GM21825 (cell line): Measurements from ENCODE around the gene PRXL2A.

ENCODE experiments used
- ATAC-seq: cut with Tn5 transposase; IDR thresholded peaks from one replicate; pipeline ENCODE4 v1.9.1; 2021; ENCODE audit warnings: mild to moderate bottlenecking, moderate library complexity; ENCODE audit not compliant: unreplicated experiment

The PRXL2A gene

GRCh38 chr10:80460399-80461207 is 52.3 kb downstream of the PRXL2A start:
- ATAC-seq: no peak

- ATAC-seq: no peak
Observed at GRCh38 chr10:80461208-80462183, 53.1 kb downstream of the PRXL2A start.

DNA sequence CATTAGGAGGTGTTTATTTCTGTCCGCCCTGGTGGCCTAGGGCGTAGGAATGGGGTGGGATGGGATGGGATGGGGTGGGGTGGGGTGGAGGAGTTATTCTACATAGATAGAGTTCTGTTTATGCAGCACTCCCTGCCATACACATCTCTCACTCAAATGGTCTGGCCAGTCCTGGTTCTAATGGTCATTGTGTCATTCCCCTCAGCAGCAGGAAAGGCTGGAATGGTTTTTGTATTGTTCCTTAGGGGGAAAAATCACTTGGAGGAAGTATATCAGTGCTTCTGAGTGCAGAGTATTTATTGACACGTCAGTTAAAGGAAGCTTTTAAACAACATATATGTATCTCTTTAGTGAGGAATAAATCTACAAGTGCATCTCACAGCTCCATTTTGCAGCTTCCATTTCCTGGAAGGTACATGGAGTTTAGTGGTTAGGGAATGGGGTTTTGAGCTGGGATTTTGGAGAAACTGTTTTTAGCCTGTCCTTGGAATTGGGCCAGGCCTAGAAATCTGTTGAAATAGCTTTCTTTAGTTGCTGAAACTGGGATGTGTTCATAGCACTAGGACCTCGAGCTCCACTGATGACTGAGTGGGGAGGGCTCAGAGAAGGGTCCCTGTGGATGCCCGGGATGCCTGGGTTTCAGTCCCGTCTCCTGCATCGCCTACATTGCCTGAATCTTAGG is 54.1 kb downstream of the PRXL2A start:
- ATAC-seq: no peak

GRCh38 chr10:80462981-80463741 is 54.8 kb downstream of the PRXL2A start:
- peak; percentile 24 for ATAC-seq

DNA sequence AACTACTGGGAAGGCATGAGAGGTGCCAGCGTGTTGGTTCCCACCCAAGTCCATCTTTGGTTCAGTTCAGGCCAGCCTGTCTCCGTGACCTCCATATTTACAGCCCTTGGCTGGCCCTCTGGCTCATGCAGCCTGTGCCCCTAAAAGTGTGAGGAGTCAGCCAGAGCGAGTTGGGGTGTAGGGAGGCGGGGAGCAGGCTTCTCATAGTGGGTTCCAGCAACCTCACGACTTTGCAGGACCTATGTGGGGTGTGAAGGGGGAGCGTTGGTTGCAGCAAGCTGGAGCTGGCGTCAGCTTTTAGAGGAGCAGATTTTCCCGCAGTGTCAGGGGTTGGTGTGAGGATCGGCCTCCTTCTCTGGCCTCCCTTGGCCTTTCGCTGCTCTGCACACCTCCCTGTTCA is 55.5 kb downstream of the PRXL2A start:
- ATAC-seq: no peak

- ATAC-seq: no peak
Observed at GRCh38 chr10:80464557-80465450, 56.5 kb downstream of the PRXL2A start.

GRCh38 chr10:80465451-80465835 is 57.1 kb downstream of the PRXL2A start:
- no peak for ATAC-seq

DNA sequence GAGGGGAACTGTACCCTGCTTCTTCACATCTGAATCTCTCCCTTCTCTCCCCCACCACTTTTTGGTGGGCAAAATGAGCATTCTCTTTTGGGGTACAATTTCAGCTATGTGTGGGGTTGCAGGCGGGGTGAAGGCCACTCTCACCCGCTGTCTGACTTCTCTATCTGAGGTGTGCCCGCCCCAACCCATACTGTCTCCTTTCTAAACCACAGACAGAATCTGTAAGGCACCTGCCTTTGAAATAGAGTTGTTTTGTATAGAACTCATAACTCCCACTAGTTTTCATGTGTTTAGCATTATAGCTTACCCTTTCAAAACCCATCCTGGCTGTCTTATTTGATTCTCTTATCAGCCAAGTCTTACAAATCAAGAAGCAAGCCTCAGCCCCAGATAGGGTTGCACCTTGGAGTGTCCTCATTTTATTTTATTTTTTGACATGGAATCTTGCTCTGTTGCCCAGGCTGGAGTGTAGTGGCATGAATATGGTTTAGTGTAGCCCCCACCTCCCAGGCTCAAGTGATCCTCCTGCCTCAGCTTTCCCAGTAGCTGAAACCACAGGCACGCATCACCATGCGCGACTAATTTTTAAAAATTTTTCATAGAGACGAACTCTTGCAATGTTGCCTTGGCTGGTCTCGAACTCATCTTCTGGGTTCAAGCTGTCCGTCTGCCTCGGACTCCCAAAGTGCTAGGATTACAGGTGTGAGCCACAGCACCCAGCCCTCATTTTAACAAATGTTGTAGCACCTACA is 57.7 kb downstream of the PRXL2A start:
- ATAC-seq: no peak

GRCh38 chr10:80466724-80467326 is 58.5 kb downstream of the PRXL2A start:
- ATAC-seq: no peak

- no peak for ATAC-seq
Observed at GRCh38 chr10:80468002-80468401, 59.7 kb downstream of the PRXL2A start.

- no peak for ATAC-seq
Observed at GRCh38 chr10:80468806-80469421, 60.6 kb downstream of the PRXL2A start.

DNA sequence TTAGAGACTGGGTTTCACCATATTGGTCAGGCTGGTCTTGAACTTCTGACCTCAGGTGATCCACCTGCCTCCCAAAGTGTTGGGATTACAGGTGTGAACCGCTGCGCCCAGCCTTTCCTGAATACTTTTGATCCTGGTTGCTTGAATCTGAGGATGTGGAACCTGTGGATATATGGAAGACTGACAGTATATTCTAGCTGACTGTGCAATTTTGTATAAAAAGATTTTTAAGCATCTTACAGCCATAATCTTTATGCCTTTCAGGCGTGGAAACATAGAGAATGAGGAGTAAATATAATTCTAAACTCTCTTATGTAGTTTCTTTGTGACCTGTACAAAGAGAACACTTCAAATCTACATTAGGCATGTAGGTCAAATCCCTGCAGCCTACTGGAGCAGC is 61.9 kb downstream of the PRXL2A start:
- ATAC-seq: no peak

- ATAC-seq: no peak
Observed at GRCh38 chr10:80471001-80471400, 62.6 kb downstream of the PRXL2A start.

GRCh38 chr10:80471715-80472233 is 63.4 kb downstream of the PRXL2A start:
- peak; percentile 46 for ATAC-seq

DNA sequence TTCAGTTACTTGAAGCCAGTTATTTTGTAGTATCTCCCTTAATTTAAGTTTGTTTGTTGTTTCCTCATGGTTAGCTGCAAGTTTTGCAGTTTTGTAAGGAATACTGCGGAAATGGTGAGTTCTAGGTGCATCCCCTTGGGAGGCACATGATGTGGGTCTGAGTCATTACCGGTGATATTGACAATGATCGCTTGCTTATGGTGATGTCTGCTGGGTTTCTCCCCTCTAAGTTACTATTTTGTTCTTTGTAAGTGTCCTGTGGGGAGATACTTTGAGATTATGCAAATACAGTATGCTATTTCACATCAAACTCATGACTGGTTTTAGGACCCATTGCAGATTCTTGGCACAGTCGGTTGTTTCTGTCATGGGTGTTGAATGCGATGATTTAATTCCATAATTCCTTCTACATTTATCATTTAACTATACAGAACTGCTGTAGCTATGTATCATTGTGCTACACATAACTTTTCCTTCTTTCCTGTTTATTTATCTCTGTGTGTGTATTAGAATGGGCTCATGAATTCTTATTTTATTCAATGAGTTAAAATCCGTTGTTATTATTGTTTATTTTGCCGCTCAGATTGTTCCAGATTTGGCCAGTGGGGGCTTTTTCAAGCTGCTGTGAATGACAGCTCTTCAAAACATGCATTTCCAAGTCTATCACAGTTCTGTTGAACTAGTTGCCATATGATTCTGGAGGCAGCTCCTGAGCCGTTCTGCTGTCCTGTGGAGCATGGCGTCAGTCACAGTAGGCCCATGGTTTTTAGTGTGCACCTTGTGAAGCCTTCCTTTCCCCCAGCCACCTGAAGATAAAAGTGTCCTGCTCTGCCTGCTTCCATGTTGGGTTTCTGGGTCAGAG is 64.1 kb downstream of the PRXL2A start:
- peak; percentile 94 for ATAC-seq

DNA sequence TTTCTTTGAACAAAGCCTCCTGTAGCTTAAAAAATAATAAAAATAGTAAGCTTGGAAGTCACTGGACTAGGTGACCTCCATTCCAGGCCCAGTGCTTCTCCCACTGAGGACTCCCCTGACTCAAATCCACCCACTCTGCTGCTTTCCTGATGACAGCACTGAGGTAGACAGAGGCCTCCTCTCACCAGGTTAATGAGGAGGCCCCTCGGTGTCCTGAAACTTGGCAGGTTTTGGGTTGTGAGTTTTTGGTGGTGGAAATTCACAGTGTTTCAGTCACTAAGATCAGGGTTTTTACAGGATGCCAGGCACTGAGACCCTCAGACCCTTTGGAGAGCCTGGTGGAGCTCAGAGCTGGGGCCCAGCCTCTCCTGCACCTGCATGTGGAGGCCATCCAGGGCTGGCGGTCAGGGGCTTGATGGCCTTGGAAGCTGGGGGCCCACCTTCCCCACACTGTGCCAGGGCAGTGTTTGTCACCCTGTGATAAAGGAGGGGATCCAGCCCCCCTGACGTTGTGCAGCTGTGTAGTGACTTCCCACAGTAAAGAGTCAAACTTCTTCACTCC is 64.8 kb downstream of the PRXL2A start:
- ATAC-seq: no peak
